Measurements from ENCODE around the gene QRICH1.

DNA sequence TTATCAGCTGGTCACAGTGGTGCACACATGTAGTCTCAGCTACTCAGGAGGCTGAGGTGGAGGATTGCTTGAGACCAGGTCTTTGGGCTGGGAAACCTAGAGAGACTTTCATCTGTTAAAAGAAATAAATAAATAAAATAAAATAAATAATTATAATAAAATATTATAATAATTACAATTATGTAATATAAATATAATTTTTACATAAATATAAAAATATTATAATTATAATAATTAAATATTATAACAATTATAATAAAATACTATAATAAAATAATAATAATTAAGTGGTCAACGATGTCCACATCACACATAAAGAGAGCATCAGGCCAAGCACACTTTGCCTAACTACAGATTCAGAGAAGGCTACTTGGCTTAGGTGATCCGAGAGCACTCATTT, 14.6 kb downstream of the QRICH1 start:
- TF ChIP-seq CEBPB (IDR thresholded peaks at IDR 0.05; ENCODE audit: low read depth, low read length) = no peak
- no peak for TF ChIP-seq CTCF (conservative IDR thresholded peaks at IDR 0.05; ENCODE audit: low read depth, low read length)
- TF ChIP-seq POLR2A (IDR thresholded peaks at IDR 0.05; ENCODE audit: low read depth, low read length) = no peak
- TF ChIP-seq FOS (IDR thresholded peaks at IDR 0.05; ENCODE audit: low read depth, low read length) = no peak
- TF ChIP-seq SMC3 (IDR thresholded peaks at IDR 0.05; ENCODE audit: low read depth, low read length) = no peak
- no peak for TF ChIP-seq RAD21 (IDR thresholded peaks at IDR 0.05; ENCODE audit: low read length)
- no peak for TF ChIP-seq MAFK (IDR thresholded peaks at IDR 0.05; ENCODE audit: low read depth, low read length)
- TF ChIP-seq RFX5 (IDR thresholded peaks at IDR 0.05; ENCODE audit: low read depth, low read length) = no peak
- no peak for TF ChIP-seq USF2 (IDR thresholded peaks at IDR 0.05; ENCODE audit: low read depth, low read length)
- TF ChIP-seq BHLHE40 (IDR thresholded peaks at IDR 0.05; ENCODE audit: low read depth, low read length) = no peak
- no peak for TF ChIP-seq MXI1 (IDR thresholded peaks at IDR 0.05; ENCODE audit: borderline replicate concordance, low read depth, low read length)
- no peak for TF ChIP-seq MAZ (IDR thresholded peaks at IDR 0.05; ENCODE audit: borderline replicate concordance, low read depth, low read length)
- no peak for TF ChIP-seq RCOR1 (IDR thresholded peaks at IDR 0.05; ENCODE audit: insufficient replicate concordance, low read length)
- TF ChIP-seq CHD1 (IDR thresholded peaks at IDR 0.05; ENCODE audit: low read depth, low read length) = no peak
